Suppressor macrophage treated with lipopolysaccharide for 4 hours (primary cell): ENCODE results near the gene PELO.

Experiments
- DNase-seq: peaks from one replicate; pipeline ENCODE4 v3.0.0-alpha.2; 2020

The PELO gene

GRCh38 chr5:52834320-52834719, 46.6 kb downstream of the PELO start:
- DNase-seq, result no peak

GRCh38 chr5:52837068-52837467, 49.4 kb downstream of the PELO start:
- no peak for DNase-seq
